AML-193 (cell line): ENCODE data around the gene GBP3.
"Not testable (repeated sequence)": the region's sequence is repeated elsewhere in the genome, so short reads cannot be mapped to it uniquely, and the experiment has no call there.

Source experiments
- DNase-seq, 2 experiments: peaks; one replicate each; lab custom pipeline; 2025; lab: John Stamatoyannopoulos, UW

The GBP3 gene, protein sequence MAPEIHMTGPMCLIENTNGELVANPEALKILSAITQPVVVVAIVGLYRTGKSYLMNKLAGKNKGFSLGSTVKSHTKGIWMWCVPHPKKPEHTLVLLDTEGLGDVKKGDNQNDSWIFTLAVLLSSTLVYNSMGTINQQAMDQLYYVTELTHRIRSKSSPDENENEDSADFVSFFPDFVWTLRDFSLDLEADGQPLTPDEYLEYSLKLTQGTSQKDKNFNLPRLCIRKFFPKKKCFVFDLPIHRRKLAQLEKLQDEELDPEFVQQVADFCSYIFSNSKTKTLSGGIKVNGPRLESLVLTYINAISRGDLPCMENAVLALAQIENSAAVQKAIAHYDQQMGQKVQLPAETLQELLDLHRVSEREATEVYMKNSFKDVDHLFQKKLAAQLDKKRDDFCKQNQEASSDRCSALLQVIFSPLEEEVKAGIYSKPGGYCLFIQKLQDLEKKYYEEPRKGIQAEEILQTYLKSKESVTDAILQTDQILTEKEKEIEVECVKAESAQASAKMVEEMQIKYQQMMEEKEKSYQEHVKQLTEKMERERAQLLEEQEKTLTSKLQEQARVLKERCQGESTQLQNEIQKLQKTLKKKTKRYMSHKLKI

DNA sequence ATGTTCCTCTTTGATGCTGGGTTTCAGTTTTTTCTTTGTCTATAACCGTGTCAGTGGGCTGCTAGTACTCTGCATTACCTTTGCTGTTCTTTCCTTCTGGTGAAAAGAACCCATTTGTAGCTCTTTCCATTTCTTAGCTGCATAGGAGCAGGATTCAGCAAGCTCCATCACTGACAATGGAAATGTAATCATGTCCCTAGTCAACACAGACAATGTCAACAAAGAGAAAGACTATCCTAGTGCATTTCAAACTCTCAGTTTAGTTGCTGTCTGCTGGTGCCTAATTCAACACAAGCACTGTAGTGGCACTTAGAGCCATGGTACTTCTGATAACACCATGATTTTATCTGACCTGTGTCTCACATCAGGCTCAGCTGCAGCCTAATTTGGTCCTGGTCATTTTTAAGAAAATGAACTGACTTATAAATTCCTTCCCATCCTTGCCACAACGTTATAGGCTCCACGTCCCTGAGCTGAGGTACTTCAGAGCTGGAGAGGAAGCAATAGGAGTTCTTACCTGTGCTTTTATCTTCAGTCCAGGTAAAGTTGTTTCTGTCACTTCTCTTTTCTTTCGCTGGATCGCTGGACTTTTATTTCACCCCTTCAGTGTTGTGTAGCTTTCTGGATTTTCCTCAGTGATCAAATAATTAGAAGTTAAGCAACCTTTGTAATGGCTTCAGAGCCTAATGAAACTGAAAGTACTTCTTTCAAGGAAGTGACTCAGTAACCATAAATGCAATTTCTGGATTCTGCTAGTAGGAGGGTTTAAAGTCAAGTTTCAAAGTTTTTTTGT is at the start of gene GBP3:
Gene GBP3, minus strand, starts transcription at position 700 of the 793 bp plus-strand sequence. CDS start 2,145 bp downstream, outside the sequence.
- DNase-seq: peak; percentile 75 to 76

DNA sequence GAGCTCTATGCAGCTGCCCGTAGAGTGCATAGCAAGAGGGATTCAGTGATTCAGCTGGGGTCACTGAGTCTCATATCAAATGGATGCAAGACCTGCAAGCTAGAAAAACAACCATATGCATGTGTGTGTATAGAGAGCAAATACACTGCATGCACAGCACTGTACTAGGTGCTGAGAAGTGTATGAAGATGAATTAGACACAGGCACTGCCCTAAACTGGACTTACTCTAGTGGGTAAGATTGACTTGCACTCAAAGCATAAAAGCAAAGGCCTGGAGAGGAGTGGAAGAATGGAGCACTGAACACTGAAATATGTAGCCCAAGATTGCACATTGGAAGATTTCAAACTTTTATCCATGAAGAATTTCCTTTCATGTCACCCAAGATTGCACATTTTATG is 47.8 kb upstream of the GBP3 start:
- DNase-seq: peak in 1 of 2 experiments; percentile 5

GRCh38 chr1:89069951-89070350 is 47.3 kb upstream of the GBP3 start:
- peak; percentile 28 to 34 for DNase-seq

- DNase-seq: no peak
Observed at GRCh38 chr1:89068291-89068690, 45.6 kb upstream of the GBP3 start.

- DNase-seq: no peak
Observed at GRCh38 chr1:89065079-89065868, 42.6 kb upstream of the GBP3 start, which contains the start of gene GBP1. TSS of gene GBP1 (minus strand) at chr1:89065208. CDS start at chr1:89063234, 1,974 bp downstream.

DNA sequence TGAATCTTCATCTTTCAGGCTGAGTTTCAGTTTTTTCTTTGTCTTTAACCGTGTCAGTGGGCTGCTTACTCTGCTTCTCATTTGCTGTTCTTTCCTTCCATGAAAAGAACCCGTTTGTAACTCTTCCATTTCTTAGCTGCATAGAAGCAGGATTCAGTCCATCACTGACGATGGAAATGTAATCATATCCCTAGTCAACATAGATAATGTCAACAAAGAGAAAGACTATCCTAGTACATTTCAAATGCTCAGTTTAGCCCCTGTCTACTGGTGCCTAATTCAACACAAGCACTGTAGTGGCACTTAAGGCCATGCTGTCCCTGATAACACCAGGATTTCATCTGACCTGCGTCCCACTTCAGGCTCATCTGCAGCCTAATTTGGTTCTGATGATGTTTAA is 42.0 kb upstream of the GBP3 start:
- DNase-seq: no peak

GRCh38 chr1:89063094-89063493 is 40.4 kb upstream of the GBP3 start:
- no peak for DNase-seq

GRCh38 chr1:89060091-89060490 is 37.4 kb upstream of the GBP3 start:
- no peak for DNase-seq

- DNase-seq: no peak
Observed at GRCh38 chr1:89051955-89052312, 29.3 kb upstream of the GBP3 start.

DNA sequence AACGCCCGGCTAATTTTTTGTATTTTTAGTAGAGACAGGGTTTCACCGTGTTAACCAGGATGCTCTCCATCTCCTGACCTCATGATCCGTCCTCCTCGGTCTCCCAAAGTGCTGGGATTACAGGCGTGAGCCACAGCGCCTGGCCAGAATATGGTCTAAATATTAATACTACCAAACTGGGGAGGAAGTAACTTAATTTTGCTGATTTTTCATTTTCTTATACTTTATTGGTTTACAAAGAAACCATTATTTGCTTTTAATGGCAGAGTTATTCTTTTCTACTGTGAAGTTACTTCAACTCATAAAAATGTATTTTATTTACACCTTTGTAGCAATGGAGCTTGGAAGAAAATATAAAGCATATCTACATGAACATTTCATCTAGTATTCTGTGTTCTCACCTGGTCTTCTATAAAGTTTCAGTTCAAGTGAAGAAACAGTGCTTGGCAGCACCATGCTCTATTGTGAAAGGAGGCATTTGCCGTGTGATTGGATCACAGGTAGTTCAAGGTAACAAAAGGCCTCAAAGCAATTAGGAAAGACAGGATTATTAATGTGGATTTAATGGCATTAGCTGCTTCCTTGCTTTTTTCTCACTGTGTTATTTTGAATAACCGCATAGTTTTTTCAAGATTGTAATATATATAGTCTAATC is 28.8 kb upstream of the GBP3 start:
- no peak for DNase-seq

DNA sequence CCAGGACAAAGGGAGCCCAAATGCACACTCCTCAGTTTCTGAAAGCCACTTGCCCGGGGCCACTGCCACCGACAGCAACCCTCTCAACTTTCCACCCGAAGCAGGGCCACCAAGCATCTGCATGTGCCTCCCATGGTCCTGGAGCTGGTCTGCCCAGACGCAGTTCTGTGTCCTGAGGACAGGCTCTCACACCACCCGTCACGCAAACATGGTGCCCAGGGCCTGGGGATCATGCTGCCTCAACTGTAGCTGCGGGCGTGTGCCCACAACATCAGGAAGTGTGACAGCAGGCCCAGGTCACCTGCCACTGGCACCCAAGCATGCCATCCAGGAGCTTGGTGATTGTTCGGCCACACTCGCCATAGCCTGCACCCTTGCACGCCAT is 28.0 kb upstream of the GBP3 start:
- no peak for DNase-seq

GRCh38 chr1:89049901-89050648 is 27.4 kb upstream of the GBP3 start:
- not testable (repeated sequence) for DNase-seq

GRCh38 chr1:89049187-89049586 is 26.5 kb upstream of the GBP3 start:
- DNase-seq: not testable (repeated sequence)

- DNase-seq: no peak
Observed at GRCh38 chr1:89047734-89048133, 25.1 kb upstream of the GBP3 start.

- not testable (repeated sequence) for DNase-seq
Observed at GRCh38 chr1:89046318-89047183, 23.9 kb upstream of the GBP3 start.

- DNase-seq: no peak
Observed at GRCh38 chr1:89044970-89045721, 22.5 kb upstream of the GBP3 start.

DNA sequence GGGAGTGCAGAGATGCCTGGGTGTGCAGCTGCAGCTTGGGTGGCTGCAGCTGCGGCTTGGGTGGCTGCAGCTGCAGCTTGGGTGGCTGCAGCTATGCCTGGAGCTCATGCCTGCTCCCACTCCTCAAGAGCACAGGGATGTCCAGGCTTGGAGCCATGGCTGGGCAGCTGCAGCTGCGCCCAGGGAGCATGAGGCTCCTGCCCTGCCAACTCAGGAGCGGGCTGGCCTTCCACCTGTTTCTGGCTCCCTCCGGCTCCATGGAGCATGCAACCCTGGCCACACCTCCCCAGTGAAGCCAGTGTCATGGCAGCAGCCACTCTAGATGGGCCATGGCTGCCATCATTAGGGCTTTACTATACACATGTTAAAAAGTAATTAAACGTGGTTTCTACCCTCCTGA is 21.3 kb upstream of the GBP3 start:
- no peak for DNase-seq

GRCh38 chr1:89042491-89042890 is 19.8 kb upstream of the GBP3 start:
- DNase-seq: no peak

DNA sequence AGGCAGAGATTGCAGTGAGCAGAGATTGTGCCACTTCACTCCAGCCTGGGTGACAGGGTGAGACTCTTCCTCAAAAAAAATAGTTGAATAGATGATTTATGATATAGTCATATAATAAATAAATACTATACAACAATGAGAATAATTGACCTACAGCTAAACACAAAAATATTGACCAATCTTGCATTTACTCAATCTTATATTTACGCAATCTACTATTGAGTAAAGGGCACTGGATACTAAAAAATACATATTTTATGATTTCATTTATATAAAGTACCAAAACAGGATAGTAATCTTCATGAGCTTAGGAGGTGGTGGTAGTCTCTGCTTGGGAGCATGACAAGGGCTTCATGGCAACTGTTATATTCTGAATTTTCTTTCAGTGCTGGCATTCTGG is 19.1 kb upstream of the GBP3 start:
- peak in 1 of 2 experiments; percentile 1 for DNase-seq
